ENCODE results near the gene OTX2.

Gene OTX2

DNA sequence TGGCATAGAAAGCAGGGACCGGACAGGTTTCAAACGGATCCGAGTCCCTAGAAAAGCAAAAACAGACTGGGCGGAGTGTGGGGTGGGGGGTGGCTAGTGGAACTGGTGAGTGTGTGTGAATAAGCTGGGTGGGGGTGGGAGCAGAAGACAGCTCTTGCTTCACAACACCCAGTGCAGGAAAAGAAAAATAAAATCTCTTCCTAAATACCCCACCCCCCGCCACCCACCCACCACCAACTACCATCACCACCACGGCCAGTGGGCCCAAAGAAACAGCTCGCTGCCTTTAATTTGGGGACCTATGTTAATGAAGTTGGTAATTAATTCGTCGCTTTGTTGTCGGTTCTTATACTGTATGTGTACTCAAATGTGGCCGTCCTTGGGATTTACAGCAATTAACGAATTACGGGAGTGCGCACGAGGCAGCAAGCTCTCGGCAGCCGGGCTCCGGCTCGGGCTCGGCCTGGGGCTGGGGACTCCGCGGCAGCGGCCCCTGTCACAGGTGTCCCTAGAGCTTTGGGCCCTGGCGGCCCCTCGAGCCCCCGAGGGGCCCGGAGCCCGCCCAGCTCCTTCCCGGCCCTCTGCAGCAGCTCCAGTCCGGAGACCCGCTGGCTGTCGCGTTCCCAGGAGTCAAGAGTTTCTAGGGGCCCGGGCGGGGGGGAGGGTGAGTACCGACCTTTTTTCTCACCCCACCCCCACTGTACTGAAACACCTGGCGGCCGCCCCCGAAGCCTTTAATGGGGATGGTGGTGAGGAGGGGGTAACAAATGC lies 1.5 kb upstream of the OTX2 start:
- DNase-seq: no peak

DNA sequence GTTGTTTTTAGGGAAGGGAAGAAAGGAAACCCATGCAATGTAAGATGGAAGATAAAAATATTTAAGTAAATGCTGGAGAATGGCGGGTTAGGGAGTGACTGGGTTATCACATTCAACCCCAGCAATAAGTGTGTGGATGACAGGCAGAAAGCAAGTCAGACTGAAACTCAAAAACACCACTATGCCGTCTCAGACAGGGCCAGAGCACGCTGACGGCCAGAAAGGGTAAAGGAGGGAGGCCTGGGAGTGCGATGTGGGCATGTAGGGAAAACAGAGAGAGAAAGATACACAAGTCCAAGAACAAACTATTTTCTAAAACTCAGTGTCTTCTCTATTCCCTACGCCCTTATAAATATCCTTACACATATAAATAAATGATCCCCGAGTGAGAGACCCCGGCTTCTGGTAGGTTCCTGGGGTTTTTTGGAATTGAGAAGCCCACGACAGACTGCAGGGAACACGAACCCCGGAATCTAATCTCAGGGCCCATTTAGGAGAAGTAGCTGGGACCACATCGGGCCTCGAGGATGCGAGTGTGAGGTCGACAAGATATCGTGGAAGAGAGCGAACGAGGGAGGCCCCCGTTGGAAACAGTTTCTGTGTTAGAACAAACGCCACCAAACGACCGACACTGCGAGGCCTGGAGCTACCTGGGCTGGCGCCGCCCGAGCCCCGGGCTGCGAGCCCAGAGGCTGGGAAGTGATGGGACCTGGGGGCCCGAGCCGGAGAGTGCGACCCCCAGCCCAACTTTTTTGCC lies 735 bp upstream of the OTX2 start:
- no peak for DNase-seq

DNA sequence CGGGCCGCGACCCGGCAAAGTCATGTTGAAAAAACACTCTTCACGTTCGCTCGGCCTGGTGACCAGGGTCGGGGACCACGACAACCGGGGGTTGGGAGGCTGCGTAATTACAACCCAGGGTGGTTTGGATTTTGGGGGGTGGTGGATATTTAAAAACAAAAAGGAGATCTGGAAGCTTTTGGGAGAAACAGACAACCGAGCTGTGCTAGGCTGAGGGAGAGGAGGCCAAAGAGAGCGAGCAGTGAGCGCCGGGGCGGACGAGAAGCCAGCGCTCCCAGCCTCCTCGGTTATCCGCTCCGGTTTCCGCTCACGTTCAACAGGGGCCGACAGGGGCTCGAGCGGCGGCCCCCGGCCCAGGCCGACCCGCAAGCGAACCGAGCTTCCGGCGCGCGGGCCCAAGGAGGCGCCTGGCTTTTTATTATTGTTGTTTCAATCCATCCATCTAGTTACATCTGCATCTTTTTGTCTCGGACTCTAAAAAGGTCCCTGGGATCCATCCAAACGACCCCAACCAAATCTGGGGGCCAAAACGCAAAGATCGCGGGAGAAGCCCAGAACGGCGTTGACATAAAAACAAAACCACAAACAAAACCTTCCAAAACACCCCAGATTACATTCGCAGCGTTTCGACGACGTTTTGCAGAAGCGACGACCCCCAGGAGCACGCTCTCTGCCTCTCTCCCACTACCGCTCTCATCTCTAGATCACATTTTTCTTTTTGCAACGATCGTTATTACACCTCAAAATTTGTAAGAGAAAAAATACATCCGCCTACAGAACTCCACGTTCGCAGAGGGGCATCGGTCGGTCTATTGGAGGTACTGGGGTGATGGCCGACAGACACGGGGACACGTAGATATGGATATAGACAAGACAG lies 771 bp downstream of the OTX2 start:
- no peak for DNase-seq

DNA sequence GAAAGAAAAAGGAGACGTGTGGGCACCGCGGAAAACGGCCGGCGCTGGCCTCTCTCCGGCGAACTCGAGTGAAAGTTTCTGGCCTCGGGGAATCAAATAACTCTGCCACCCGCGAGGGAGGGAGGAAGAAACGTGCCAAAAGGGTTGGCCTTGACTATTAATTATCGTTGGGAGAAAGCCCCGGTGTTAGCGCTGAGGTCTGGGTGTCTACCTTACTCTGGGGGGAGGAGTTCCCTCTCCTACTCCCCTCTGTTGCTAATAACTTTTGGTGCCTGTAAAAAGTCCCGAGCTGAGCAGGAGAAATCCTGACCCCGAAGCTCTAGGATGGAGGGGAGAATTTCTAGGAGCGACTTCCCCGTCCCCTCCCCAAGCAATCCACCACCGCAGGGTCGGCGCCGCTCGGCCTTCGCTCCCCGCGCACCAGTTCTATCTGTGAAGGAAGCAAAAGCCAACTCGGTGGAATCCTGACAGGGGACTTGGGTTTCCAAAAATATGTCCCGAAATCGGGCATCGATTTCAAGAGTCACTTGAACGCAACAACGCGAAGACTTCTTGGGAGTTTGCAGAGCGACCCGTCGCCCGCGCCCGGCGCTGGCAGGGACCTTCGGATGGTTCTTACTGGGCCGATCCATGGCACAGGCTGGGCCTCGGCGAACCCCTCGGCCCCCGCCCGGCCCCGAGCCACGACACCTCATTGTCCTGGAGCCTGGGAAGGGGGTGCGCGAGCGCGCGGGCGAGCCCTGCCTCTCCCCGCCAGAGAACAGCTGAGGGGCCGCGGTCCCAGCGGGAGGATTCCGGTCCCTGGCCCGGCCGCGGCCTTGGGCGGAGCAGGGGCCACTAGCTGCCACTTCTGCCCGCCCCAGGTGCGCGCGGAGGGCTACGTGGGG lies 1.7 kb downstream of the OTX2 start:
- DNase-seq: no peak

DNA sequence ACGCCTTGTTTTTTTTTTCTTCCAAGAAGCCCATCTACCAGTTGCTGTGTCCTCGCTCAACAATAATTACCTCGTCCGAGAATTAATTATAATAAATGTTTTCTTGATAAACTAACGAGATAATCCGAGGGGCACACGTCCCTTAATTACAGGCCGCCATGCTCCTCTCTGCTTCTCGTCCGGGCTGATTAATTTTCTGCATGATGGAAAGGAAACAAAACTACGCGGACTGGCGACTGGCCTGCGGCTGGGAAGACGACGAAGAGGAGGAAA lies 2.2 kb downstream of the OTX2 start:
- no peak for DNase-seq

DNA sequence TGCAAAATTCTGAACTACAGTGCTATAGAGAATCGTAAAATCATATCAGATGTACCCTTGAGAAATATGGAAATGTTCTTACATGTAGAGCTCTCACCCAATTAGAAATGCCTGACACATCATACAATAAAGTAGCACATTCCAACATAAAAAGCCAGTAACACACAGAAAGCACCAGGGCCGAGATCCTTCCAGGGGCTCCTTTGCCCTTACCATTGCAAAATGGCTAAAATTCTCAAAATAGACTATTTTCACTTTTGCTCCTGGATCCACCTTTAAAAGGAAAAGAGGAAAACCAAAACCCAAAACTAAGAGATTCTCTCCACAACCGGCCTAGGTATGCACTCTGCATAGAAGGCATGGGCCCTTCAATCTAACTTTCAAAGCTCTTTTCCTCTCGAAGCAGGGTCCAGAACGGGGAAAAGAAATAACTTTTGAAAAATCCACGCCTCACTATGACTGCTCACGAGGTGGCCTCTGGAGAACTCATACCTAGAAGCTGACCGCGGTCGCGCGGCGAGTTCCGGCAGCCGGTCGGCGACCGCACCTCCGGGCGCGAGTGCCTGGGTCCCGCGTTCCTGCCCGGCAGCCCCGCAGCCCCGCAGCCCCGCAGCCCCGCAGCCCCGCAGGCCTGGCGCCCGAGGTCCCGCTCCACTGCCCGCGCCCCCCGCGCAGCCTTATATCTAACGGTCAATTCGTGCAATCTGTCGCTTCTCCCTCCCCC lies 2.7 kb downstream of the OTX2 start:
- no peak for DNase-seq

DNA sequence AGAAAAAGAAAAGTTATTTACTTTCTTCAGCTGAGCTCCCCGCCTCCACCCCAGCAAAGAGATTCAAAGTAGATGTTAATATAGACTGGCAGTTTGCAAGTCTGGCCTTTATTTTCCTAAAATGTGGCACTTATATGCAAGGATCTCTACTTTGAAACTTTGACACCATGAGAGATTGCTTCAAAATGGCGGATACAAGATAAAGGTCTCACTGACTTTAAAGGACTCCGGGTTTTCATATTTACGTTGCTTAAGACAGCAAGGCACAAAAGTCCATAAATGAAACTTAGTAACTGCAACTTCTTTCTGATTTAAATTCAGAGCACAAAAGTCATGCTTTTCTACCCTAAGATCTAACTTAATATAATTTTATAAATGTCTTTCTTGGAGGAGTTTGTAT lies 3.5 kb downstream of the OTX2 start:
- DNase-seq: no peak

DNA sequence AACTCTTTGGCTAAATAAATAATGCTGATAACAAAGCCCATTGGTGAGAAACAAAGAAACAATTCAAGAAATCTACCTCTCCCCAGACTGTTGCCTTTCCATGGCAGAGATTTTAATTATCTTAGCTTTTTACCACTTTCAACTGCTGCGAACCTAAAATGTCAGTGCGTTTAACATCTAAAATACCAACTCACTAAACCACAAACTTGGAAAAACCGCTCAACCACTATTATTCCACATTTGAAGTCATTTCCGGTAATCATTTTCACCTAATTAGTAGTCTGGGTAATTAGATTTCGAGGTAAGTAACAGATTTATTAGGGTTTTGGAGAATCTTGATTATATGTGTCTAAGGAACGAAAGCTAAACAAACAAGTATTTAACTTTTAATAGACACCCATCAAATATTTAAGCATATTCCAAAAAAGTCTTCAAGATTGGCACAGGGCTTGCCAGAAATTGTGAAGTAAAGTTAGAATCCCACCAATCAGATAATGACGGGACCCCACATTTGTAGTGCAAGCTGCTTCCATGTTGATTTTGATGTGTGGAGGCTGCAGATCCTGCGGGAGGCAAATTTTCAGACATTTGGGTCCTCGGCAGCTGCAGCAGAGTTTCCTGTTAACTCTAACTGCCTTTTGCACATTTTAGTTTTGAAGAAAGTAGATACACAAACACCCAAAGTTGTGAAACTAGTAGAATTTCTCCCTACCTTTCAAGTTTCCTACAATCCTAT lies 4.1 kb downstream of the OTX2 start:
- no peak for DNase-seq

DNA sequence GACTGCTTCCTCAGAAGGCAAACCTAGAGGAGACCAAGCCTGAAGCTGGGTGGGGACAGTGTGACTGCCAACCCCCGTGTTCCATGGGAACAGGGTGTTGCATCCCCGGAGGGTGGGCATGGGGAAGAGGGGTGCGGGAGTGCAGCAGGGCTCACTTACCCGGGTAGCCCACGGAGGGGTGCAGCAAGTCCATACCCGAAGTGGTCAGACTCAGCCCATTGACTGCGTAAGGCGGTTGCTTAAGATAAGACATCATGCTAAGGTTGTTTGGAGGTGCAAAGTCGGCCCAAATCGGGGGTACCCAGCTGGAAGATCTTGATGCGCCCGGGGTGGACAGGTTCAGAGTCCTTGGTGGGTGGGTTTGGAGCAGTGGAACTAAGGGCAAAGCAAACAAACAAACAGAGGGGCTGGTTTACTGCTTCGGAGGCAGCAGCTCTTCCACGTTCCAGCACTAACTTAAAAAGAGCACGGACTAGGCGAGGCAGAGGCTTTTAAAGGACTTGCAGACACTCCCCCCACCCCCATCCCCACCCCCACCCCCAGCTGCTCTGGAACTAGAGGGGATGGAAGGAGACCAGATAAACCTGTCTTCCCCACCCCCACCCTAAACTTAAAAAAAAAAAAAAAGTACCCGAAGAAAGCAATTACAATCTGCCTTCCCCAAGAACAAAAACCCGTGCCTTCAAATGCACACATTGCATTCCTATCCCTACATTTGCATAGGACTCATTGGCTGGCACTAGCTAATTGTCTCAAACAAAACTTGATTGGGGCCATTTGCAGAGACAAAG lies 4.9 kb downstream of the OTX2 start:
- DNase-seq: no peak

DNA sequence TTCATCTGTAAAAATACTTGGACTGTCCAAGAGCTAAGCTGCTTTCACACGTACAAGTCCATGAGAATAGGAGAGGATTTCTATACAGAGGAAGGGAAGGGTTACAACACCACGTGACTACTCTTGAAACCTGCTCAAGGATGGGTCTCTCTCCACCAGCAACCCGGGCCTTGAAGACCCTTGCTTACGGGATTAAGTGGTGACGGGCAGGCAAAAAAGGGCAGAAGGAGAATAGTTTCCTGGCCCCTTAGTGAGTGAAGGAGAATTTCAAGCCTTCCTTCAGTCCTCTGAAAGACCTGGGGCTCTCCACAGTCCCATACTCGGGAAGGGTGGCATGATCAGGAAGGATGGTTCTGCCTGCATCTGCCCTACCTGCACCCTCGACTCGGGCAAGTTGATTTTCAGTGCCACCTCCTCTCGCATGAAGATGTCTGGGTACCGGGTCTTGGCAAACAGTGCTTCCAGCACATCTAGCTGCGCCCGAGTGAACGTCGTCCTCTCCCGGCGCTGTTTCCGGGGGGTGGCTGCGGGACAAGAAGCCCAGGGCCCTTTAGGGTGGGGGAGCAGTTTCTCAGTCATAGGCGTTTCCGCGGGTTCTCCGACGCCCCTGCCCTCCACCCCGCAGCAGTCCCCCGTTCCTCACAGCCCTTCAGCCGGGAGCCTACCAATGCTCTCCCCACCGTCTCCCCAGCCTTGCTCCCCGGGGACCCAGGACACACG lies 6.3 kb downstream of the OTX2 start:
- DNase-seq: no peak

DNA sequence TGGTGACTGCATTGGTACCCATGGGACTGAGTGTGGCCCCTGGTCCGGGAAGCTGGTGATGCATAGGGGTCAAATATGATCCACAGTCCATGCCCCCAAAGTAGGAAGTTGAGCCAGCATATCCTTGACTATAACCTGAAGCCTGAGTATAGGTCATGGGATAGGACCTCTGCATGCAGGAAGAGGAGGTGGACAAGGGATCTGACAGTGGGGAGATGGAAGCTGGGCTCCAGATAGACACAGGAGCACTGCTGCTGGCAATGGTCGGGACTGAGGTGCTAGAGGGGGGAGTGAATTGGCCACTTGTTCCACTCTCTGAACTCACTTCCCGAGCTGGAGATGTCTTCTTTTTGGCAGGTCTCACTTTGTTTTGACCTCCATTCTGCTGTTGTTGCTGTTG lies 8.4 kb downstream of the OTX2 start:
- no peak for DNase-seq

DNA sequence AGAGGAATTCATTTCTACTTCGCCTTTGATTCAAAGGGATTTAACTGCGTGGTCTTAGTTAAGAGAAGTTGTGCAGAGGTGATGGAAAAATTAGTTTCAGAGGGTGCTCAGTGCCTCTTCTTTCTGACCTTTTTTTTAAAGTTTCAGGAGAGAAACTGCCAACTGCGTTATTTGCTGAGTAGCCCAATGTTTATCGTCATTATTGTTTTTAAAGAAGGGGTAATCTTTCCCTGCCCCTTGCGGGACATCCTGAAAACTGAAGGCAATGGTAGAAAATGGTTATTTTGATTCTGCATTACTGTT lies 11.0 kb downstream of the OTX2 start:
- no peak for DNase-seq

DNA sequence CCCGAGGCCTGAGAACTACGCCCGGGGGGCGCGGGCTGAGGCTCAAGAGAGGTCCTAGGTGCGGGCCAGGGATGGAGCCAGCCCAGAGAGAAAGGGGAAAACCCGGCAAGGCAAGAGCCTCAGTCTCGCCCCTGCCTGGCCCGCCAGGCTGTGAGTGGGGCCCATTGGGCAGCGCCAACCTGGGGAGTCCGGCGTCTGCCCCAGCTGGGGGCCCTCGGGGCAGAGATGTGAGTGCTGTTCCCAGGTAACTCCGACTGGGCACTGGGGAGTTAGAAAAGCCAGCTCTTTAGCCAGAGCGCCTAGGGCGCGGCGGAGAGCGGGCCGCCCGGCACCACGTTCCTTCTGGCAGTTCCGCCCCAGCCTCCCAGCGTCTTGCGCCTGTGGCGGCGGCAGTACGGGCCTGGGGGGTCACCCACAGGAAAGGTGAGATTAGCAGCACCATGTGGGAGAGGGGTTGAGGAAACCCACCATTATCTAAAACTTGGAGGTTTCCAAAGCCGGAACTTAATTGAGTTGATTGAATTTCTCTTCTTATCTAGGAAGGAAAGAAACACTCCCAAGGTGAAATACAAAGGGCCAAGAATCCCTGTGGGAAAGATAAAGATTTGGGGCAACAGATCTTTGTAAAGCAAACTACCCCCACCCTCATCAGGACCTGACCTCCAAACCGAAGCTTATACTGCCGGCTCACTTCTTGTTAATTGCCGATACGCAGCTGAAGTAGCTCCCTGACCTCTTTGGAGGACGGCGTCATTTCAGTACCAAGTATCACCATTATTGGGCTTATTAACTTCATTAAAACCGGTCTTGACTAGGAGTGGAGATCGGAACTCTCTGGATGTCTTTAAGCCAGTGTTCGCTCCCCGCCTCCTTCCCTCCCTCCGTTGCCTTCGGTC lies 11.6 kb downstream of the OTX2 start:
- no peak for DNase-seq

DNA sequence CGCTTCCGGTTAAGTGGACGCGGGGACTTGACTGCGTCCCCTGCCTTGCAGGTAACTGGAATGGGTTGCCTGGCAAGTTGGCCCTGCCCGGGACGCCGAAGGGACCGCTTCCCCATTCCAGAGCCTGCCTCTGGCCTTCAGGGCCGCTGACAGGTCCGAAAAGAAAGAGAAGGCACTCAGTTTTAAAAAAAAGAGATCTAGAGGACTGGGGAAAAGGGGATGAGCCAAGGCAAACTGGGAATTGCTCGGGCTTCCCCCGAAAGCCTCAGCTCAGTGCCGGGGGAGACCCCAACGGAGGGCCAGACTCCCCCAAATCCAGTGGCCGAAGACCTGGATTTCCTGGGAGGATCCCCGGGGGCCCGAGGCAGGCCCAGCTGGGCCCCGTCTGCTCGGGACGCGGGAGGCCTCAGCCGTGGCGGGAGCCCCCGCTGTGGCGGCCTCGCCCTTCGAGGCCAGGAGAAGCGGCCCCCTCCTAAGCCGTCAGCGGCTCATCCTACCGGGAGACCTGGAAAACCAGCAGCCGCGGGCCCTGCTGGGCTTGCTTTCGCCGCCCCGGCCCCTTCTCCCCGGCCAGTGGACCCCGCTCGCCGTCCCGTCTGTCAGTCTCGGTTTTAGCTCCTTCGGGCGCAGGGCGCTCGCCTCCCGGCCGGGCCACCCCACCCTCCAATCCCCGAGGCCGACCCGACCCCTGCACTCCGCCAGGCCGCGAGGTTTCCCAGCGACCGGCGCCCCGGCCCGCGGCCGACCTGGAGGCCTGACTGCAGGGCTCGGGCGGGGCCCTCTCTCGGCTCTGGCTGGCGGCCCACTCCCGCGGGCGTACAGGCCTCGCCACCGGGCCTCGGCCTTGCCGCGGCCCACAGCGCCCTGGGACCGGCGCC lies 12.5 kb downstream of the OTX2 start:
- DNase-seq: no peak

DNA sequence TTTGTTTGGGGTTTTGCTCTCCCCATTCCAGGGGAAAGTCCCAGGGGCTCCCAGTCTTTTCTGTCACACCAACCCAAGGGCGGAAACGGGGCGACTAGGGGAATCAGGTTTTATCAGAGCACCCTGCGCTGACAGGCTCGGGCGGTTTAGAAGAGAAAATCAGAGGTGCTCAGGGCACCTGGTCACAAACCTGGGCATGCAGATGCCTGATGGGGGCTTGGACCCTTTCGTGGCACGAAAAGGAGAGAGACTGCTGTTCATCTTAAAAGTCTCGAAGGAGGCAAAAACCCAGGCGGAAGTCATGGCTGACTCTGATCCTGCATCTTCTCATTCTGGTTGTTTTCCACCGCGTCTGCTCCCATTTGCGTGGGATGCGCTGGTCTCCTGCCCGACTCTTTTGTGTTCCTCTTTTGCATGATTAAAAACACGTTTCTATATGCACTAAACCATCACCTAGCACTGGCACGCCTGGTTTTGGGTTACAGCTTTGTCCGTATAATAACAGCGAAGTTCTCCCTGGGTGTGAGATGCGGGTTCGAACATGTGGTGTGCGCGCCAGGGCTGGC lies 13.2 kb downstream of the OTX2 start:
- no peak for DNase-seq

DNA sequence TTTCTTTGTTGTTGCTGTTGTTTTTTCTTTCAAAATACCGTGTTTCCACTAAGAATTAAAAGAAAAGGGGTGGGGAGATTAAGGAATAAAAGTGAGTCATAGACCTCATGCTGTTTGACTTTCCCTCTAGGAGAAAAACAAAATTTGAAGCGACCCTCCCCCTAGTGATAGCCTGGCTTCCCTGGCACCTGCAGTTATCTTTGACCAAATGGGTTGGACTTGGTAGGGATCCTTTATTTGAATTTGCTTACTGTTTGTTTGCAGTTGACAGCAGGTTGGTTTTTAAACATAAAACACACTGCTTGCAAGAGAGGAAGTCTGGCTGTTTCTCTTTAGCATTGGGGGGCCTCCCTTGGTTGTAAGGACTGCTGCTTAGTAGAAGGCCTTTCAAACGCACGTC lies 14.0 kb downstream of the OTX2 start:
- DNase-seq: no peak

DNA sequence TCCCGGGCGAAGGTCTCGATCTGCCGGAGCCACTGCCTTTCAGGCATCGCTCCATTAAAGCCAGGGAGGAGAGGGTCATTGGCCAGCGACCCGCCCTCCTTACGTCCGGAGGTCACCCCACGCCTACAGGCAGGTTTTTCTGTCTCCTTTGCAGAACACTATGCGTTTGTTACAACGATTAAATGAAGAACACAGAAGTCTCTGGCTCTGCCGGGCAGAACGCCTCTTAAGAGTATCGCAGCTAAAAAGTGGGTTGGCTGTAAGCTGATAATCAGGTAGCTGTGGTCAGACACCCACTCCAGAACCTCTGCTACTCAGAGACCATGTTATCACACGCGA lies 15.0 kb downstream of the OTX2 start:
- no peak for DNase-seq

Measured in activated CD8-positive, alpha-beta memory T cell treated with anti-CD3 and anti-CD28 coated beads for 24 hours (primary cell).